ENCODE results near the gene DEFB129. TPM values are rescaled to one million over a fixed set of nuclear protein-coding genes. Genes with fewer than 3 reads are reported as not detected.
A peak's percentile ranks its signal among the peaks of the same experiment; 100 is the strongest.

Gene DEFB129
- total and polyA plus RNA-seq, 9 of the 15 experiments (the other 6 are each of a cell fraction or from before 2014, with no cell fraction given), result not detected

- Histone ChIP-seq H3K9ac (ENCODE audit: insufficient read depth in 1 of 2, low read depth in 2 of 2, low read length in 2 of 2) (no peak overlapping the region), H3K27me3 (ENCODE audit: control insufficient read depth in 2 of 2, insufficient read depth in 2 of 2, low read length in 2 of 2) (0 out of 5 replicates have a peak, but pooled peaks cover 0 to 4% of the 10 kb centered on the region in 2 experiments), H3K4me1 (replicated peaks in 1 of 2; ENCODE audit: control insufficient read depth in 2 of 2, insufficient read depth in 2 of 2, low read length in 2 of 2) (no peaks in the 10 kb centered on the region), H3K27ac (ENCODE audit: extremely low read depth, low read depth, low read length) (no peak overlapping the region), H3K9me1 (ENCODE audit: control insufficient read depth, insufficient read depth, low read length) (no peaks in the 10 kb centered on the region), H4K20me1 (replicated peaks; ENCODE audit: control insufficient read depth, insufficient read depth, low read length) (no peaks in the 10 kb centered on the region), H3K36me3 (ENCODE audit: control insufficient read depth, insufficient read depth, low read length) (no peaks in the 10 kb centered on the region), H3K9me3 (replicated peaks; ENCODE audit: control insufficient read depth, insufficient read depth, low read depth, low read length) (no peaks in the 10 kb centered on the region), H3K79me2 (ENCODE audit: control insufficient read depth, insufficient read depth, low read length) (no peaks in the 10 kb centered on the region), H3K4me3 (no peak overlapping the region), H3K4me2 (ENCODE audit: insufficient read depth, low read length) (no peak overlapping the region), H2AFZ (ENCODE audit: low read depth, low read length) (no peak overlapping the region)
- in situ Hi-C loops (cut with MboI) (no loop called here), intact Hi-C loops (cut with micrococcal nuclease) (no loop called here)
- CTCF ChIA-PET (ENCODE audit: low intra/inter-chr PET ratio), result no interaction called here
- ATAC-seq (peak; percentile 68), DNase-seq (ENCODE audit: extremely low read depth in 1 of 4, low spot score in 3 of 4) (peak in 2 of 4 experiments; percentile 25 to 31), FAIRE-seq (peak; percentile 59)
- POLR2A ChIA-PET, result interaction anchor here (0.6 to 0.8 kb wide), 2 partner anchors 24 to 257 kb away, joined by 3 read pairs; no protein-coding TSS in a partner anchor
- no TSS peak for BruUV-seq (replicated peaks)
- WGBS (ENCODE audit: insufficient coverage, low coverage, missing lambda C conversion rate), result 0% methylated on average over 1 of the region's 1 CpG
- TF ChIP-seq CTCF (IDR thresholded peaks at IDR 0.05 in 2 of 3, conservative IDR thresholded peaks at IDR 0.05 in 1 of 3; ENCODE audit: insufficient read depth in 2 of 3, low read depth in 1 of 3, low read length in 3 of 3) (peak; percentile 39 to 55 (median 45); a peak in 5 of 6 replicates), KDM1A (IDR thresholded peaks at IDR 0.05) (peak; percentile 23 to 43; a peak in 1 of 4 replicates), RAD21 (CRISPR knock-in tag; conservative IDR thresholded peaks at IDR 0.05 in 1 of 2, IDR thresholded peaks at IDR 0.05 in 1 of 2) (peak; percentile 73 to 74), REST (IDR thresholded peaks at IDR 0.05; ENCODE audit: borderline replicate concordance) (peak; percentile 58; the same call in 1 of the 2 replicates), REST (CRISPR knock-in tag; IDR thresholded peaks at IDR 0.05; ENCODE audit: low read depth) (no peak), DEAF1 (CRISPR knock-in tag; IDR thresholded peaks at IDR 0.05) (peak; percentile 45; the same call in 1 of the 2 replicates), MTA3 (IDR thresholded peaks at IDR 0.05; ENCODE audit: borderline replicate concordance) (no peak), SMC3 (conservative IDR thresholded peaks at IDR 0.05; ENCODE audit: insufficient read depth, low read depth, low read length) (0 out of 2 replicates have a peak, but pooled peaks have one; percentile 16)
Observed at GRCh38 chr20:219290-220115, 7.6 kb upstream of the DEFB129 start.

Measured in K562 (cell line).